ENCODE measurements around the gene TOB1. TPM values are rescaled to one million over a fixed set of nuclear protein-coding genes. Genes with fewer than 3 reads are reported as not detected.

TOB1 gene
- total and polyA plus RNA-seq, 2 donors (not counting 1 experiment from before 2014, with no cell fraction given), result 23.3 to 28.9 TPM

DNA sequence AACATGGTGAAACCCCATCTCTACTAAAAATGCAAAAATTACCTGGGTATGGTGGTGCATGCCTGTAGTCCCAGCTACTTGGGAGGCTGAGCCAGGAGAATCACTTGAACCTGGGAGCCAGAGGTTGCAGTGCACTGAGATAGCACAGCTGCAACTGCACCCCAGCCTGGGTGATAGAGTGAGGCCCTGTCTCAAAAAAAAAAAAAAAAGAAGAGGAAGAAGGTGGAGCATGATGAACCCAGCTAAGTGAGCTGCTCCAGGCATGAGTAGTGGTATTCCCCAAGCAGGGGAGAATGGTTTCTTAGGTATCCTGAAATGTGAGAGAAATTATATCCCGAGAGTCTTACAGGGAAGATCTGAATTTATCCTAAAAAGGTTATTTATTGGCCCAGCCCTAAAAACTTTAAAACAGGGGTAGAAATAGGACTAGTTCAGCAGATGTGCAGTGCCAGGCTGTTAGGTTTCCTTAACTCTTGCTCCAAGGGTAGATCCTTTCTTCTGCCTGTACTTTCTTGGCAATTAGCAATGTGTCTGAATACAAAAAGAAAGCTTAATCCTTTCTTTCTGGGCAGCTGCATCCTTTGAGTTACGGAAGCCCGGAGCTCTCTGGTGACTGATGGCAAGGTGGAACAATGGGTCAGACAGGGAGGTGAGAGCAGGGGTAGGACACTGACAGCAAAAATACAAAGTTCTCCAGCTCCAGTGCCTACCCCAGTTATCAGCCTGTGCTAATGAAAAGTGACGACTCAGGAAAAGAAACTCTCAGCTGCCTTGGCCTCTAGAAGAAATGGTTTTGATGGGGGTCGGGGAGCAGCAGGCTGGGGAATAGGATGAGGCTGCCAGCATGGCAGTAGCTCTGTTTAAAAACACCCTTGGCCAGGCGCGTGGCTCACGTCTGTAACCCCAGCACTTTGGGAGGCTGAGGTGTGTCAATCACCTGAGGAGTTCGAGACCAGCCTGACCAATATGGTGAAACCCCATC lies 36.5 kb upstream of the TOB1 start:
- ChIA-PET CTCF (interaction anchor here (0.7 to 1.2 kb wide), 4 partner anchors 11 to 54 kb away, joined by 3 to 4 read pairs (median 3); partner anchors contain the start of gene TOB1), POLR2A (no interaction called here)
- WGBS (ENCODE audit: insufficient coverage), result 100% methylated on average over 2 of the region's 9 CpGs
- Histone ChIP-seq H2AFZ (ENCODE audit: insufficient read depth, low read depth, low read length, poor library complexity, severe bottlenecking) (no peak overlapping the region), H3K9ac (ENCODE audit: low read length) (no peak overlapping the region), H3K4me1 (ENCODE audit: control insufficient read depth in 2 of 2, insufficient read depth in 2 of 2, low read length in 2 of 2) (peaks cover 5 to 9% of the 10 kb centered on the region in 2 donors), H3K36me3 (replicated peaks in 1 of 2; ENCODE audit: control extremely low read depth in 1 of 2, control insufficient read depth in 1 of 2, extremely low read depth in 1 of 2, insufficient read depth in 2 of 2, low read length in 1 of 2) (no peaks in the 10 kb centered on the region), H3K4me2 (replicated peaks; ENCODE audit: low read depth, low read length, poor library complexity, severe bottlenecking) (no peak overlapping the region), H3K9me3 (ENCODE audit: control extremely low read depth in 1 of 3, control insufficient read depth in 2 of 3, insufficient read depth in 1 of 3, low read length in 2 of 3) (peaks cover 0 to 3% (median 0%) of the 10 kb centered on the region in 3 donors), H3K27me3 (replicated peaks in 1 of 4; ENCODE audit: control extremely low read depth in 1 of 4, control insufficient read depth in 3 of 4, insufficient read depth in 4 of 4, low read length in 3 of 4) (no peaks in the 10 kb centered on the region), H3K79me2 (ENCODE audit: control insufficient read depth, insufficient read depth, low read length) (no peaks in the 10 kb centered on the region), H3K27ac (ENCODE audit: low read length in 2 of 2) (no peak overlapping the region), H4K20me1 (ENCODE audit: control insufficient read depth, insufficient read depth, low read length, poor library complexity, severe bottlenecking) (no peaks in the 10 kb centered on the region), H3K4me3 (ENCODE audit: control extremely low read depth in 1 of 5, extremely low read depth in 1 of 5, insufficient read depth in 1 of 5, low read depth in 2 of 5, low read length in 4 of 5) (no peak overlapping the region)
- DNase-seq, result no peak
- TF ChIP-seq, protein P1, sequence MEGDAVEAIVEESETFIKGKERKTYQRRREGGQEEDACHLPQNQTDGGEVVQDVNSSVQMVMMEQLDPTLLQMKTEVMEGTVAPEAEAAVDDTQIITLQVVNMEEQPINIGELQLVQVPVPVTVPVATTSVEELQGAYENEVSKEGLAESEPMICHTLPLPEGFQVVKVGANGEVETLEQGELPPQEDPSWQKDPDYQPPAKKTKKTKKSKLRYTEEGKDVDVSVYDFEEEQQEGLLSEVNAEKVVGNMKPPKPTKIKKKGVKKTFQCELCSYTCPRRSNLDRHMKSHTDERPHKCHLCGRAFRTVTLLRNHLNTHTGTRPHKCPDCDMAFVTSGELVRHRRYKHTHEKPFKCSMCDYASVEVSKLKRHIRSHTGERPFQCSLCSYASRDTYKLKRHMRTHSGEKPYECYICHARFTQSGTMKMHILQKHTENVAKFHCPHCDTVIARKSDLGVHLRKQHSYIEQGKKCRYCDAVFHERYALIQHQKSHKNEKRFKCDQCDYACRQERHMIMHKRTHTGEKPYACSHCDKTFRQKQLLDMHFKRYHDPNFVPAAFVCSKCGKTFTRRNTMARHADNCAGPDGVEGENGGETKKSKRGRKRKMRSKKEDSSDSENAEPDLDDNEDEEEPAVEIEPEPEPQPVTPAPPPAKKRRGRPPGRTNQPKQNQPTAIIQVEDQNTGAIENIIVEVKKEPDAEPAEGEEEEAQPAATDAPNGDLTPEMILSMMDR (IDR thresholded peaks at IDR 0.05), result no peak
- peaks cover 9% of the 10 kb centered on the region for H3K4me1 Mint-ChIP-seq
- no peaks in the 10 kb centered on the region for H3K9me3 Mint-ChIP-seq (ENCODE audit: insufficient read depth)
- no peak overlapping the region for H3K27ac Mint-ChIP-seq
- H3K27me3 Mint-ChIP-seq, result no peaks in the 10 kb centered on the region
- no peak overlapping the region for H3K4me3 Mint-ChIP-seq
- intact Hi-C loops (cut with micrococcal nuclease), result no loop called here
- ATAC-seq (ENCODE audit: low read depth), result no peak

DNA sequence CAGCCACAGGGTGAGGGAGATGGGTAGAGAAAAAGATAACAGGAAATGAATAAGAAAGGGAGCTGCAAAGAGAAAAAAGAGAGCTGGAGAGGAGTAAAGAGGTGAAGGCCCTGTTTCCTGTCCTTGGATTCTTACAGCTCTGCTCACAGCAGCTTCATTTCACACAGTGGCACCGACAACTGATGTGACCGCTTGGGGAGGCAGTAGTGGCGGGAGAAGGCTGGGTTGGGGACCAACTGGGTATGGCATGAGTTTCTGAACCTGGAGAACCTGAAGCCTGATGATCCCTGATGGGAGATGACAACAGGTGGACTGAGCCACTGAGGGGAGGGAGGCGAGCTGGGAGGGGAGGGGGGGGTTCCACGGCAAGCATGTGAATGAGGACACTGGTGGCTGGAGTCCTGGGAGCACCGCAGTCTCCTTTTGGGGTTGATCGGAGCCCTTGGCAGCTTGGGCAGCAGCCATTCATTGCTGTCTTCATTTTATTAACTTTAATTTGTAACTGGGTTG lies 34.3 kb upstream of the TOB1 start:
- H3K27ac ChIP-seq (ENCODE audit: low read length in 2 of 2), result no peak overlapping the region
- Mint-ChIP-seq H3K27me3 (peaks cover 7% of the 10 kb centered on the region), H3K27ac (no peak overlapping the region), H3K9me3 (ENCODE audit: insufficient read depth) (no peaks in the 10 kb centered on the region), H3K4me1 (peaks cover 9% of the 10 kb centered on the region), H3K4me3 (no peak overlapping the region)
- H2AFZ ChIP-seq (ENCODE audit: insufficient read depth, low read depth, low read length, poor library complexity, severe bottlenecking), result no peak overlapping the region
- intact Hi-C loops (cut with micrococcal nuclease), result no loop called here
- WGBS (ENCODE audit: insufficient coverage), result 86% methylated on average over 5 of the region's 7 CpGs
- TF ChIP-seq EZH2 (IDR thresholded peaks at IDR 0.05; ENCODE audit: borderline replicate concordance, insufficient read depth, low read depth, low read length, poor library complexity, severe bottlenecking), result no peak
- TF ChIP-seq, protein P1 (IDR thresholded peaks at IDR 0.05), result no peak
- no peaks in the 10 kb centered on the region for H3K79me2 ChIP-seq (ENCODE audit: control insufficient read depth, insufficient read depth, low read length)
- no peak overlapping the region for H3K9ac ChIP-seq (ENCODE audit: low read length)
- H4K20me1 ChIP-seq (ENCODE audit: control insufficient read depth, insufficient read depth, low read length, poor library complexity, severe bottlenecking), result no peaks in the 10 kb centered on the region
- ChIA-PET CTCF (interaction anchor here (1.0 kb wide), 1 partner anchor 47 kb away, joined by 3 read pairs; no protein-coding TSS in a partner anchor), POLR2A (no interaction called here)
- no peak overlapping the region for H3K4me3 ChIP-seq (ENCODE audit: control extremely low read depth in 1 of 5, extremely low read depth in 1 of 5, insufficient read depth in 1 of 5, low read depth in 2 of 5, low read length in 4 of 5)
- H3K4me2 ChIP-seq (replicated peaks; ENCODE audit: low read depth, low read length, poor library complexity, severe bottlenecking), result no peak overlapping the region
- no peak for DNase-seq
- peaks cover 5 to 9% of the 10 kb centered on the region in 2 donors for H3K4me1 ChIP-seq (ENCODE audit: control insufficient read depth in 2 of 2, insufficient read depth in 2 of 2, low read length in 2 of 2)
- peaks cover 0 to 3% (median 0%) of the 10 kb centered on the region in 3 donors for H3K9me3 ChIP-seq (ENCODE audit: control extremely low read depth in 1 of 3, control insufficient read depth in 2 of 3, insufficient read depth in 1 of 3, low read length in 2 of 3)
- ATAC-seq (ENCODE audit: low read depth), result no peak
- H3K27me3 ChIP-seq (replicated peaks in 1 of 4; ENCODE audit: control extremely low read depth in 1 of 4, control insufficient read depth in 3 of 4, insufficient read depth in 4 of 4, low read length in 3 of 4), result no peaks in the 10 kb centered on the region
- no peaks in the 10 kb centered on the region for H3K36me3 ChIP-seq (replicated peaks in 1 of 2; ENCODE audit: control extremely low read depth in 1 of 2, control insufficient read depth in 1 of 2, extremely low read depth in 1 of 2, insufficient read depth in 2 of 2, low read length in 1 of 2)
